ENCODE measurements around the gene CDH11. TPM values are rescaled to one million over a fixed set of nuclear protein-coding genes. Genes with fewer than 3 reads are reported as not detected.

CDH11 gene
- total and polyA plus RNA-seq, 8 donors: 2.2 to 171 (median 15.2) TPM

DNA sequence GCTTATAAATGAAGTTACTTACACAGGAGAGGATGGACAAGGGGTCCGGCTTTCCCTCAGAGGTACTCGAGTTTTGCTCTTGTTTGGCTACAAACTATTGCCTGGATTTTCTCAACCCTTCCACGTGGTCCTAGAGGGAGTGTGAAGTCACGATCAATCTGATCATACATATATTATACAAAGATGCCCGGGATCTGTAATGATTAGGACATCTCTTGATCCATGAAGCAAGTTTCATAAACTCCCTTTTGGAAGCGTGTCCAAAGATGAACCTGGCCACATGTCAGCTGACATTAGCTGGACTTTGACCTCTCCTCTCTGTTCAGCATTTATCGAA lies 2.3 kb upstream of the CDH11 start:
- no peak for DNase-seq
- Histone ChIP-seq H3K27me3 (peaks cover 0 to 57% (median 34%) of the 10 kb centered on the region in 3 donors), H3K27ac (peak overlapping the region; percentile 72 to 92 (median 90)), H3K4me3 (peak overlapping the region; percentile 58 to 67 (median 60)), H3K36me3 (no peaks in the 10 kb centered on the region), H3K9me3 (no peaks in the 10 kb centered on the region), H3K4me1 (peaks cover 0 to 48% (median 39%) of the 10 kb centered on the region in 4 donors)
- WGBS, 5 donors: 47 to 59% (median 55%) methylated on average over 7 of the region's 7 CpGs
- intact Hi-C loops (cut with DNase I; ENCODE audit: low total_unique reads): no loop called here
- no peak for TF ChIP-seq POLR2AphosphoS5 (IDR thresholded peaks at IDR 0.05)
- TF ChIP-seq, protein P1, sequence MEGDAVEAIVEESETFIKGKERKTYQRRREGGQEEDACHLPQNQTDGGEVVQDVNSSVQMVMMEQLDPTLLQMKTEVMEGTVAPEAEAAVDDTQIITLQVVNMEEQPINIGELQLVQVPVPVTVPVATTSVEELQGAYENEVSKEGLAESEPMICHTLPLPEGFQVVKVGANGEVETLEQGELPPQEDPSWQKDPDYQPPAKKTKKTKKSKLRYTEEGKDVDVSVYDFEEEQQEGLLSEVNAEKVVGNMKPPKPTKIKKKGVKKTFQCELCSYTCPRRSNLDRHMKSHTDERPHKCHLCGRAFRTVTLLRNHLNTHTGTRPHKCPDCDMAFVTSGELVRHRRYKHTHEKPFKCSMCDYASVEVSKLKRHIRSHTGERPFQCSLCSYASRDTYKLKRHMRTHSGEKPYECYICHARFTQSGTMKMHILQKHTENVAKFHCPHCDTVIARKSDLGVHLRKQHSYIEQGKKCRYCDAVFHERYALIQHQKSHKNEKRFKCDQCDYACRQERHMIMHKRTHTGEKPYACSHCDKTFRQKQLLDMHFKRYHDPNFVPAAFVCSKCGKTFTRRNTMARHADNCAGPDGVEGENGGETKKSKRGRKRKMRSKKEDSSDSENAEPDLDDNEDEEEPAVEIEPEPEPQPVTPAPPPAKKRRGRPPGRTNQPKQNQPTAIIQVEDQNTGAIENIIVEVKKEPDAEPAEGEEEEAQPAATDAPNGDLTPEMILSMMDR (IDR thresholded peaks at IDR 0.05): no peak
- TF ChIP-seq EP300 (IDR thresholded peaks at IDR 0.05): no peak
- no peak for TF ChIP-seq POLR2A (IDR thresholded peaks at IDR 0.05)

DNA sequence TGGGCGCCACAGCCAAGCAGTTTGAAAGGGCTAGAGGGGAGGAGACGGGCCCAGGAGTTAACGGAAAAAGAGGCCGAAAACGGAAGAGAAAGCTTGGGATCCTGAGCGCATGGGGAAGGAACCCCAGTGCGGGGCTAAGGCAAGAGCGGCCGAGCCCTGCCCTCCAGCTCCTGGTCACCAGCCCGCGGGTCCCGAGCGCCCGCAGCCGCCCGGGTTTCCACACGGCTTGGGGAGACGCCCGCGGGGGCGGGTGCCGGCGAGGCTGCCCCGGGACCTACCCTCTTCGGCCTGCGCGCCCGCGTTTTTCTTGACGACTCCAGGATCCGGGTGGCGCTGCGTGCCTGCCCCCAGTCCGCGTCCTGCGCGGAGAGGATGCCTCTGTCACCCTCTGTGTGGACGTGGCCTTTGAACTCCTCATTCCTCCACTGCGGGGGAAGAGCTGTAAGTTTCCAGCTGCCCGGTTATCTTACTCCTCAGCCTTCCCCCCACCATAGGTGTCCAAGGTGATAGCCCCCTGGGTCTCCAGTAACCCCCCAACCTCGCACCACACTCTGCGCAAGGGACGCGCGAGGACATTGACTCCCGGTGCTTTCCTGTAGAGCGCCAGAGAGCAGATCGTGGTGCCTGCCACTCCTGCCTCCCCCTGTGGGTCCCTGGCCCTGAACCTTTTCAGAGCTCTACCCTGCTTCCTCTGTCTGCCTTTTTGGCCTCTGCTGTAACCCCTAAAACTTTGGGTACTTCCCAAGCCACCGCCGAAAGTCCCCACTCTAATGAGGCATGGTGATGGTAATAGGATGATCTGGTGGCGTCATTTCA lies 1.7 kb upstream of the CDH11 start:
- Histone ChIP-seq H3K27me3 (peaks cover 0 to 57% (median 34%) of the 10 kb centered on the region in 3 donors), H3K9me3 (no peaks in the 10 kb centered on the region), H3K36me3 (no peaks in the 10 kb centered on the region), H3K4me3 (peak overlapping the region; percentile 58 to 67 (median 60)), H3K4me1 (peaks cover 0 to 54% (median 41%) of the 10 kb centered on the region in 4 donors), H3K27ac (peak overlapping the region; percentile 72 to 92 (median 90))
- WGBS, 5 donors: 7 to 12% (median 8%) methylated on average over 31 to 51 of the region's 51 CpGs
- TF ChIP-seq EP300 (IDR thresholded peaks at IDR 0.05) (no peak), POLR2A (IDR thresholded peaks at IDR 0.05) (no peak), POLR2AphosphoS5 (IDR thresholded peaks at IDR 0.05) (no peak)
- TF ChIP-seq, protein P1 (IDR thresholded peaks at IDR 0.05): no peak
- intact Hi-C loops (cut with DNase I; ENCODE audit: low total_unique reads): no loop called here
- DNase-seq: peak; percentile 25 to 61

DNA sequence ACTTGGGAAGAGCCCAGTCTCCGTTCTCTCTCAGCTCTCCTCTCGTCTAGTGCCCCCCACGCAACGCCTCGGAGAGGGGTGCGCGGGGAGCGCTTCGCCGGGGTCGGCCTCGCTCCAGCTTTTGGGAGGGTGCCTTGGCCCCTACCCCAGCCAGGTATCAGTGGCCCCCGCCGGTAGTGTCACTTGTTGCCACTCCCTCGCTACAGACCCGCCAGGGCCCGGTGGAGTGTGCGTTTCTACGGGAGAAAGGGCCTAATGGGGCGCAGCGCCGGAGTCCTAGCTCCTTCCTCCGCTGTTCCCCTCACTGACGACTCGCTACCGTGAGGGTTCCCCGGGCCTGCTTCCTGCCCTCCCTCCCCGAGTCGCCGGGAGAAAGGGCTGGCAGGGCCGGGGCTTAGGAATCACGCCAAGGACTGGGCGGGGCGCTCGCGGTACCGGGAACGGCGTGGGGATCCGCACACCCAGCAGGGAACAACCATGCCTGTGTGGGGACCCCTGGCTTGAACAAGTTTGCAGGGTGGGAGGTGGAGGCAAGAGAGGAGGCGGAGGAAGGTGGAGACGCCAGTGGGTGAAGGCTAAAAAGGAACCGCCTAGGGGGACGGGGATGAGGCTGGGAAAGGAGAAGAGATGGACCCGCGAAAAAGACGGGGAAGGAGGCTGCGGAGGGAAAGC lies 997 bp upstream of the CDH11 start:
- intact Hi-C loops (cut with DNase I; ENCODE audit: low total_unique reads): no loop called here
- peaks cover 0 to 57% (median 34%) of the 10 kb centered on the region in 3 donors for H3K27me3 ChIP-seq
- TF ChIP-seq POLR2AphosphoS5 (IDR thresholded peaks at IDR 0.05): peak; percentile 16 to 66 (median 66)
- TF ChIP-seq EP300 (IDR thresholded peaks at IDR 0.05): no peak
- TF ChIP-seq, protein P1 (IDR thresholded peaks at IDR 0.05): no peak
- TF ChIP-seq POLR2A (IDR thresholded peaks at IDR 0.05): no peak
- H3K4me3 ChIP-seq: peak overlapping the region; percentile 58 to 67 (median 60)
- H3K4me1 ChIP-seq: peaks cover 0 to 62% (median 43%) of the 10 kb centered on the region in 4 donors
- 0 to 7% (median 3%) methylated on average over 19 to 48 of the region's 48 CpGs for WGBS, 5 donors
- H3K27ac ChIP-seq: peak overlapping the region; percentile 72 to 92 (median 90)
- DNase-seq: peak; percentile 26 to 85
- no peaks in the 10 kb centered on the region for H3K36me3 ChIP-seq
- H3K9me3 ChIP-seq: no peaks in the 10 kb centered on the region

DNA sequence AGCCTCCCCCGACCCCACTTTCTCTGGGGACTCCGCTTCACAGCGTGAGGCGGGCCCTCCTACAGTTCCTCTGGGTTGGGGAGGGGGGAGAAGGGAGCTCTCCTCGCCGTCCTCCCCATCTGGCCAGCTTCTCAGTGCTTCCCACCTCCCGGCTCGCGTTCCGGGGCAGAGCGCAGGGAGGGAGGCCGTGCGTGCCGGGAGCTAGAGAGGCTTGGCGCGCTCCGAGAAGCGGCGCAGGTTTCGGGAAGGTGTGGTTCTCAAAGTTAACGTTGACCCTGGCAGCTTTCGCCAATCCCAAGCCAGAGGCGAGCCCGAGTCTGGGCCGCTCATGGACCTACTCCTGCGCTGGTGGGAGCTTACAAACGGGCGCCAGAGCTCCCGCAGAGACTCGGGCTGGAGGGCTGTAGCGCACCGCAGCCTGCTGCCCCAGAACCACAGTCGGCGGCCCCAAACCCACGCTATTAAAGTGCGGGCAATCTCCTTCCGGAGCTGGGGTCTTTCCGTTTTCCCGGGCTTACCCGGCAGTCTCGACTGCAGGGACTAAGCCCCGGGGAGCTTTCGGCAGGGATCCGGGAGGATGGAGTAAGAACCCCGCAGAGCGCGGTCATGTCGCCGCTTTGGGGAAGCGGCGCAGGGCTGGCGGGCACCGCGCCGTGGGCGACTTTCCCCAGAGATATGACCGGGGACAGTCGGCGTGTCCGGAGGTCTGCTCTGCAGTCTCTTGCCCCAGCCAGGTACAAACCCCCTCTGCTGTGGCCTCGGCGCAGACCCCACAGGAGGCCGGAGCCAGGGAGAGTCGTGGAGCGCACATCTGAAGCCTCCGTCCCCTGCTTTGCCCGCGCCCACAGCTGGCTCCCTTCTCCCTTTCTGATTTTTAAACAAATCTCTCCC lies 787 bp downstream of the CDH11 start:
- intact Hi-C loops (cut with DNase I; ENCODE audit: low total_unique reads): no loop called here
- Histone ChIP-seq H3K36me3 (no peaks in the 10 kb centered on the region), H3K27me3 (peaks cover 0 to 57% (median 34%) of the 10 kb centered on the region in 3 donors), H3K27ac (peak overlapping the region; percentile 73 to 92 (median 90)), H3K4me1 (peaks cover 0 to 73% (median 51%) of the 10 kb centered on the region in 4 donors), H3K4me3 (peak overlapping the region; percentile 58 to 67 (median 60)), H3K9me3 (no peaks in the 10 kb centered on the region)
- peak in 1 of 2 donors; percentile 72 for DNase-seq
- TF ChIP-seq POLR2AphosphoS5 (IDR thresholded peaks at IDR 0.05): no peak
- 2 to 4% (median 2%) methylated on average over 35 to 68 of the region's 68 CpGs for WGBS, 5 donors

All from stomach (tissue), 9 donors.